Stimulated activated memory B cell treated with anti-CD40 and anti-IgM and Interleukin-4, amounts not matched to agents 10 μg/mL and 1 μg/mL and 100 μg/mL, for 72 hours (primary cell): ENCODE results near the gene EFHC1.

Experiments used
- ATAC-seq: fragments of 150-1000 bp; cut with Tn5 transposase; 2 replicates; pipeline ENCODE4 v1.10.0; 2021
- H3K27ac Mint-ChIP-seq: one replicate; pipeline ENCODE4 v1.8.0; 2022; ENCODE audit warnings: mild to moderate bottlenecking, mixed read lengths
- H3K27me3 Mint-ChIP-seq: one replicate; pipeline ENCODE4 v1.8.0; 2022; ENCODE audit warnings: mixed read lengths
- H3K36me3 Mint-ChIP-seq: one replicate; pipeline ENCODE4 v1.8.0; 2022; ENCODE audit warnings: mixed read lengths
- H3K4me1 Mint-ChIP-seq: one replicate; pipeline ENCODE4 v1.8.0; 2022; ENCODE audit warnings: mixed read lengths
- H3K4me3 Mint-ChIP-seq: one replicate; pipeline ENCODE4 v1.8.0; 2022; ENCODE audit warnings: mild to moderate bottlenecking, moderate library complexity, mixed read lengths
- H3K9me3 Mint-ChIP-seq: one replicate; pipeline ENCODE4 v1.8.0; 2022; ENCODE audit warnings: mixed read lengths

EFHC1 gene

GRCh38 chr6:52523378-52524142 is 103.4 kb downstream of the EFHC1 start:
- no peak overlapping the region for H3K4me3 Mint-ChIP-seq

GRCh38 chr6:52524918-52525317 is 104.8 kb downstream of the EFHC1 start:
- Mint-ChIP-seq H3K9me3 (peaks cover 3% of the 10 kb centered on the region), H3K27me3 (no peaks in the 10 kb centered on the region), H3K27ac (no peak overlapping the region), H3K4me3 (no peak overlapping the region), H3K4me1 (peaks cover 13% of the 10 kb centered on the region), H3K36me3 (peaks cover 9% of the 10 kb centered on the region)
- ATAC-seq = no peak

More at GRCh38 chr6:52523378-52524142, 103.4 kb downstream of the EFHC1 start:
- Mint-ChIP-seq H3K27ac (peak overlapping the region; percentile 5), H3K9me3 (peaks cover 3% of the 10 kb centered on the region), H3K27me3 (no peaks in the 10 kb centered on the region), H3K36me3 (peaks cover 23% of the 10 kb centered on the region), H3K4me1 (peaks cover 13% of the 10 kb centered on the region)
- no peak for ATAC-seq

- no peak for ATAC-seq
- Mint-ChIP-seq H3K9me3 (peaks cover 3% of the 10 kb centered on the region), H3K36me3 (peaks cover 9% of the 10 kb centered on the region), H3K27ac (no peak overlapping the region), H3K4me1 (peaks cover 13% of the 10 kb centered on the region), H3K27me3 (no peaks in the 10 kb centered on the region), H3K4me3 (no peak overlapping the region)
Observed at GRCh38 chr6:52526634-52527033, 106.5 kb downstream of the EFHC1 start.

DNA sequence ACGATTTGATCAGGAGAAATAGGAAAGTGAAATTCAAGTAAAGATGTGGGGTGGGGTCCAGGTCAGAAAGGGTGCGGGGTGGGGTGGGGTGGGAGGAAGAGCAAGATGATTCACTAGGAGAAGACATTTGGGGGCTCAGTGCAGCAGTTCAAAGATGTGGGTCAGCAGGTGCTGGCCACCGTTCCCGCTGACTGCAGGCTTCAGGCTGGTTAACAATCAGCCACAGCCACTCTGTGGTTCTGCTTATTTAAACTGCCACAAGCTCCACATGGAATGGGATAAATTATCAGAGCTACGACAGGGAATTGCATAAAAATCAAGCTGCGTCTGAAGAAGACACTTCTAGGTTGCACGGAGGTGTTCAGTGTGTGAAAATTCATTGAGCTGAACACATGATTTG is 107.3 kb downstream of the EFHC1 start:
- peaks cover 3% of the 10 kb centered on the region for H3K9me3 Mint-ChIP-seq
- H3K27ac Mint-ChIP-seq = no peak overlapping the region
- H3K4me1 Mint-ChIP-seq = peaks cover 13% of the 10 kb centered on the region
- H3K4me3 Mint-ChIP-seq = no peak overlapping the region
- H3K27me3 Mint-ChIP-seq = no peaks in the 10 kb centered on the region
- H3K36me3 Mint-ChIP-seq = peaks cover 12% of the 10 kb centered on the region
- no peak for ATAC-seq

DNA sequence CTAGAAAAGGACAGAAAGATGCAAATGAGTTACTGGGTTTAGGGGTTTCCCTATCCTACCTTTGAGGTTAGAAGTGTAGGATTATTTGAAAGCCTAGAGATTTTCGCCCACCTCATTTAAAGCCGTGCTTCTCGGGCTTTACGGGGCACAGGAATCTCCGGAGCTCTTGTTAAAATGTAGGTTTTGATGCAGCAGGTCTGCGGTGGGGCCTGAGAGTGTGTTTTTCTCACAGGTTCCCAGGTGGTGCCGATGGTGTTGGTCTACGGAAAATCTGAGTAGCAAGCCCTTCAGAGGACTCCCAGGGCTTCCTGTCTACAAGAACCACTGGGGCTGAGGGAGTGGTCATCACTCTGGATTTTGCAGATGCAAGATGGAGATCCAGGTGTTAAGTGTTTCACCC is 109.2 kb downstream of the EFHC1 start:
- H3K36me3 Mint-ChIP-seq = peaks cover 22% of the 10 kb centered on the region
- H3K9me3 Mint-ChIP-seq = peaks cover 3% of the 10 kb centered on the region
- ATAC-seq = peak; percentile 57
- no peak overlapping the region for H3K4me3 Mint-ChIP-seq
- H3K27ac Mint-ChIP-seq = no peak overlapping the region
- H3K27me3 Mint-ChIP-seq = no peaks in the 10 kb centered on the region
- H3K4me1 Mint-ChIP-seq = peaks cover 13% of the 10 kb centered on the region

DNA sequence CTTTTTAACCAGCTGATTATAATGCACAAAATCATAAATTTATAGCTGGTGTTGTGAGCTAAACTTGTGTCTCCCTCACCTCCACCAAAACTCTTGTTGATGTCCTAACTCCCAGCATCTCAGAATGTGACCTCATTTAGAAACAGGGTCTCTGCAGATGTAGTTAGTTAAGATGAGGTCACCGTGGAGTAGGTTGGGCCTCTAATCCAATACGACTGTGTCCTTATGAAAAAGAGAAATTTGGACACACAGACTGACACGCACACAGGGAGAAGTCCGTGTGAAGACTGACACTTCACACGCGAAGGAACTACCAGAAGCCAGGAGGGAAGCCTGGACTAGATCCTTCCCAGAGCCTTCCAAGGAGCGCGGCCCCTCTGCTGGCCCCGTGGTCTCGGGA is 110.2 kb downstream of the EFHC1 start:
- no peak overlapping the region for H3K4me3 Mint-ChIP-seq
- H3K36me3 Mint-ChIP-seq = peaks cover 32% of the 10 kb centered on the region
- peaks cover 3% of the 10 kb centered on the region for H3K9me3 Mint-ChIP-seq
- ATAC-seq = no peak
- H3K4me1 Mint-ChIP-seq = peaks cover 15% of the 10 kb centered on the region
- no peak overlapping the region for H3K27ac Mint-ChIP-seq
- no peaks in the 10 kb centered on the region for H3K27me3 Mint-ChIP-seq

DNA sequence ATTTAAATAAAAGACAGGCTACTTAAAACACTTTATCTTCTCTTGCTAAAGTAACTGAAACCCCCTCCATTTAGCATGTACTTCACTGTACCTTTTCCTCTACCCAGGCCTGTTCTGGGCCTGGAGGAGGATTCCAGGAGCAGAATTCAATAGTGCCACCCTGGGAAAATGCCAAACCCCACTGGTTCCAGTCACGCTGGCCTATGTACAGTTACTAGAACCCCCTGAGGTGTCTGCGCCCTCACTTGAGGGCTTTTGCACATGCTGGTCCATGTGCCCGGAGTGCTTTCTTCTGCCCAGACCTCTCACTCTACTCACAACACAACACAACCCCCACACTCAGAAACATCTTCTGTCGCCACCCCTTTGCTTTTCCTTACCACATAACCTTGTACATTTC is 111.3 kb downstream of the EFHC1 start:
- ATAC-seq = no peak
- no peaks in the 10 kb centered on the region for H3K9me3 Mint-ChIP-seq
- peaks cover 31% of the 10 kb centered on the region for H3K36me3 Mint-ChIP-seq
- no peak overlapping the region for H3K4me3 Mint-ChIP-seq
- no peak overlapping the region for H3K27ac Mint-ChIP-seq
- H3K27me3 Mint-ChIP-seq = no peaks in the 10 kb centered on the region
- H3K4me1 Mint-ChIP-seq = peaks cover 12% of the 10 kb centered on the region

DNA sequence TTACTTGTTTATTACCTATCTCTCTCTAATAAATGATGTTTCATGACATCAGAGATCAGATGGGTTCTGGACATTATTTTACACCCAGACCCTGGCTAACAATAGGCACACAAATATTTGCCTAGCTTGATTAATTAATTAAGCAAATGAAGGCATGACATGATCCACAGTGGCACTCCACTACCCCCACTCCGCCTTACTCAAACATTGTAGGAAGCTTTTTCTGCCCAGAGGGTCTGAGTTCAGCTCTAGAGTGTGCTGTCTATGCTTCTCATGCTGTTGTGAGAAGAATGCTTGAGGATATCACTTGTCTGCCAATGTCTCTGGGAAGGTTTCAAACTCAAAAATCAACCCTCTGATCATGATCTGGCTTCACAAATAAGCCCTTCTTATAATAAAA is 111.7 kb downstream of the EFHC1 start:
- Mint-ChIP-seq H3K9me3 (no peaks in the 10 kb centered on the region), H3K36me3 (peaks cover 31% of the 10 kb centered on the region), H3K4me3 (no peak overlapping the region), H3K27me3 (no peaks in the 10 kb centered on the region), H3K4me1 (peaks cover 16% of the 10 kb centered on the region), H3K27ac (no peak overlapping the region)
- no peak for ATAC-seq

GRCh38 chr6:52532457-52532856 is 112.3 kb downstream of the EFHC1 start:
- ATAC-seq = no peak
- Mint-ChIP-seq H3K4me1 (peaks cover 23% of the 10 kb centered on the region), H3K36me3 (peaks cover 31% of the 10 kb centered on the region), H3K27me3 (no peaks in the 10 kb centered on the region), H3K9me3 (no peaks in the 10 kb centered on the region), H3K27ac (no peak overlapping the region), H3K4me3 (no peak overlapping the region)

DNA sequence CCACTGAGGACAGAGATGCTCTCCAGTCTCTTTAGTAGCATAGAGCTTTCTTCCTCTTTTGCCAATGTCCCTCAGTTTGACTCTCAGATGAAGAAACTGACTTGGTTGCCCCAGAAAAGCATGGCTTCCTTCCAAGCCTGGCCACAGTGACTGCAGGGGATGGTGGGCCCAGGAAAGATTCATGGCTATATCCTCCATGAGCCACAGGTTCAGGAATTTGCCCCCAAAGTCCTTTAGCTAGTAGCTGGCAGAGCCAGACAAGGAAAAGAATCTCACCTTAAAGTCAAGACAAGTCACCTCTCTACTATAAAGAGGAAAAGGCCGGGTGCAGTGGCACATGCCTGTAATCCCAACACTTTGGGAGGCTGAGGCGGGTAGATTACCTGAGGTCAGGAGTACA is 113.3 kb downstream of the EFHC1 start:
- no peaks in the 10 kb centered on the region for H3K27me3 Mint-ChIP-seq
- peaks cover 33% of the 10 kb centered on the region for H3K4me1 Mint-ChIP-seq
- no peak overlapping the region for H3K4me3 Mint-ChIP-seq
- peaks cover 31% of the 10 kb centered on the region for H3K36me3 Mint-ChIP-seq
- no peaks in the 10 kb centered on the region for H3K9me3 Mint-ChIP-seq
- H3K27ac Mint-ChIP-seq = no peak overlapping the region
- no peak for ATAC-seq

- H3K36me3 Mint-ChIP-seq = peaks cover 31% of the 10 kb centered on the region
Observed at GRCh38 chr6:52534363-52534762, 114.2 kb downstream of the EFHC1 start.

DNA sequence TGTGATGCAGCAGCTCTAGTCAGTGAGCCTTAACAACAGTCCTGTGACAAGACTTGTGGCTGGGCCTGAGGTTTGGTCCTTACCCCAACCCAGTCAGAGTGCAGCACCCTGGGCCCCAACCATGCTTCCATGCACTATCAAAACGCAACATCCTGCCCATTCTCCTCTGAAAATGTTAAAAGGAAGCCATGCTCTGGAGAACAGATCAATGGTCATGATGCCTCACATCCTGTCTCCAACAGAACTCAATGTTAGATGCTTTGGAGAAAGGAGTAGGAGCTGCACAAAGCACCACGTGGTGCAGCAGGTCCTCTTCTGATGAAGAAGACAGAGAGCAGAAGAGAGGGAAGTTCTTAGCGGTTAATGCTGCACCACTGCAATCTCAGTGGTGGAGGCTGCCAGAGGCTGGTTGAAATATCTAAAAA is 114.8 kb downstream of the EFHC1 start:
- peak overlapping the region; percentile 48 for H3K27ac Mint-ChIP-seq
- H3K27me3 Mint-ChIP-seq = no peaks in the 10 kb centered on the region
- no peaks in the 10 kb centered on the region for H3K9me3 Mint-ChIP-seq
- peaks cover 33% of the 10 kb centered on the region for H3K4me1 Mint-ChIP-seq
- no peak overlapping the region for H3K4me3 Mint-ChIP-seq
- peaks cover 31% of the 10 kb centered on the region for H3K36me3 Mint-ChIP-seq
- peak; percentile 34 for ATAC-seq

More at GRCh38 chr6:52534363-52534762, 114.2 kb downstream of the EFHC1 start:
- Mint-ChIP-seq H3K9me3 (no peaks in the 10 kb centered on the region), H3K27me3 (no peaks in the 10 kb centered on the region), H3K4me1 (peaks cover 33% of the 10 kb centered on the region), H3K27ac (peak overlapping the region; percentile 48), H3K4me3 (no peak overlapping the region)
- ATAC-seq = no peak

GRCh38 chr6:52535711-52536423 is 115.7 kb downstream of the EFHC1 start:
- H3K27me3 Mint-ChIP-seq = no peaks in the 10 kb centered on the region
- peak overlapping the region; percentile 48 for H3K27ac Mint-ChIP-seq
- peaks cover 31% of the 10 kb centered on the region for H3K36me3 Mint-ChIP-seq
- no peaks in the 10 kb centered on the region for H3K9me3 Mint-ChIP-seq
- ATAC-seq = no peak
- H3K4me1 Mint-ChIP-seq = peaks cover 33% of the 10 kb centered on the region
- H3K4me3 Mint-ChIP-seq = no peak overlapping the region

- Mint-ChIP-seq H3K9me3 (no peaks in the 10 kb centered on the region), H3K4me1 (peaks cover 33% of the 10 kb centered on the region)
Observed at GRCh38 chr6:52536424-52536916, 116.3 kb downstream of the EFHC1 start.

GRCh38 chr6:52537001-52537753 is 117.0 kb downstream of the EFHC1 start:
- ATAC-seq = peak; percentile 63
- H3K27ac Mint-ChIP-seq = peak overlapping the region; percentile 37
- no peak overlapping the region for H3K4me3 Mint-ChIP-seq
- no peaks in the 10 kb centered on the region for H3K9me3 Mint-ChIP-seq
- no peaks in the 10 kb centered on the region for H3K27me3 Mint-ChIP-seq
- H3K4me1 Mint-ChIP-seq = peaks cover 33% of the 10 kb centered on the region
- H3K36me3 Mint-ChIP-seq = peaks cover 25% of the 10 kb centered on the region

More at GRCh38 chr6:52536424-52536916, 116.3 kb downstream of the EFHC1 start:
- Mint-ChIP-seq H3K36me3 (peaks cover 29% of the 10 kb centered on the region), H3K27me3 (no peaks in the 10 kb centered on the region), H3K4me3 (no peak overlapping the region), H3K27ac (peak overlapping the region; percentile 37)
- peak; percentile 35 for ATAC-seq
